Measurements from ENCODE around the gene SIAH1.

The SIAH1 gene

GRCh38 chr16:48385253-48386150 lies at the start of gene SIAH1:
SIAH1 (minus strand) TSS chr16:48385413; CDS start chr16:48362428, 22,985 bp downstream.
- H3K27me3 ChIP-seq (ENCODE audit: control insufficient read depth, insufficient read depth, low read length), result no peaks in the 10 kb centered on the region
- peak within 1 kb of the TSS; percentile 83 for H3K4me3 ChIP-seq (ENCODE audit: low read depth, low read length)
- no peaks in the 10 kb centered on the region for H3K9me3 ChIP-seq (ENCODE audit: control insufficient read depth, insufficient read depth, low read length)
- no peaks in the 10 kb centered on the region for H3K4me1 ChIP-seq (ENCODE audit: control insufficient read depth, insufficient read depth, low read length)
- H3K36me3 ChIP-seq (ENCODE audit: control insufficient read depth, insufficient read depth, low read length), result no peaks in the 10 kb centered on the region
- H3K9ac ChIP-seq (ENCODE audit: low read depth, low read length), result peak within 1 kb of the TSS; percentile 87

GRCh38 chr16:48434653-48435317 lies 49.6 kb upstream of the SIAH1 start:
- Histone ChIP-seq H3K4me3 (ENCODE audit: low read depth, low read length) (no peak overlapping the region), H3K4me1 (ENCODE audit: control insufficient read depth, insufficient read depth, low read length) (peaks cover 12% of the 10 kb centered on the region), H3K36me3 (ENCODE audit: control insufficient read depth, insufficient read depth, low read length) (no peaks in the 10 kb centered on the region), H3K27me3 (ENCODE audit: control insufficient read depth, insufficient read depth, low read length) (no peaks in the 10 kb centered on the region), H3K9ac (ENCODE audit: low read depth, low read length) (no peak overlapping the region), H3K9me3 (ENCODE audit: control insufficient read depth, insufficient read depth, low read length) (no peaks in the 10 kb centered on the region)

DNA sequence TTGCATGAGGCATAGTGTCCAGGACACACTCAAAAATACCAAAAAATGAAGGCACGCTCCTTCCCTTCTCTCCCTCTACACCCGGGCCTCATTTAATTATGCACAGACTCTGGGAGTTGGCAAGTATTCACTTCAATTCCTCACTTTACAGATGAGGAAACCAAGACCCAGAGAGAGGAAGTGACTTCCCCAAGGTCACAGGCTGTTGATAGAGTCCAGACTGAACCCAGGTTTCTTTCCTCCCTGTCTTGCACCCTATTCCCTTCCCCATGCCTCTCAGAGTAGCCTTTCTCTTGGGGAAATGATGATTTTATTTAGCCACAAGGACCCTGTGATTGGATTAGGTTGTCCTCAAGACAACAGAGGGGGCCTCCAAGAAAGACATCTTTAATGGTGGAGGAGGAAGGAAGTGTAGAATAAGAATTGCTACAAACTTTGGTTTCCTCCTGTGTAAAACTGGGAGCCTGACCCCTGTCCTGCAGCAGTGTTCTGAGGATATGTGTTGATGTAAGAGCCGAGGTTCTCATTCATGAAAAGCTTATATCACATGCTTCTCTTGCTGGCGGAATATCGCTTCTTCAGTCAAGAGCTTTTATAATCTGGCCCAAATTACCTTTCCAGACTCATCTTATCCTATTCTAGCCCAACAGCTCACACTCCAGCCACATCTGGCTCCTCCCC lies 48.8 kb upstream of the SIAH1 start:
- H3K4me1 ChIP-seq (ENCODE audit: control insufficient read depth, insufficient read depth, low read length), result peaks cover 12% of the 10 kb centered on the region
- H3K4me3 ChIP-seq (ENCODE audit: low read depth, low read length), result no peak overlapping the region
- H3K9ac ChIP-seq (ENCODE audit: low read depth, low read length), result no peak overlapping the region
- no peaks in the 10 kb centered on the region for H3K36me3 ChIP-seq (ENCODE audit: control insufficient read depth, insufficient read depth, low read length)
- no peaks in the 10 kb centered on the region for H3K27me3 ChIP-seq (ENCODE audit: control insufficient read depth, insufficient read depth, low read length)
- H3K9me3 ChIP-seq (ENCODE audit: control insufficient read depth, insufficient read depth, low read length), result no peaks in the 10 kb centered on the region

- H3K27me3 ChIP-seq (ENCODE audit: control insufficient read depth, insufficient read depth, low read length), result no peaks in the 10 kb centered on the region
- no peak overlapping the region for H3K9ac ChIP-seq (ENCODE audit: low read depth, low read length)
- no peaks in the 10 kb centered on the region for H3K9me3 ChIP-seq (ENCODE audit: control insufficient read depth, insufficient read depth, low read length)
- peaks cover 12% of the 10 kb centered on the region for H3K4me1 ChIP-seq (ENCODE audit: control insufficient read depth, insufficient read depth, low read length)
- H3K4me3 ChIP-seq (ENCODE audit: low read depth, low read length), result no peak overlapping the region
- no peaks in the 10 kb centered on the region for H3K36me3 ChIP-seq (ENCODE audit: control insufficient read depth, insufficient read depth, low read length)
Observed at GRCh38 chr16:48433116-48433849, 48.1 kb upstream of the SIAH1 start.

DNA sequence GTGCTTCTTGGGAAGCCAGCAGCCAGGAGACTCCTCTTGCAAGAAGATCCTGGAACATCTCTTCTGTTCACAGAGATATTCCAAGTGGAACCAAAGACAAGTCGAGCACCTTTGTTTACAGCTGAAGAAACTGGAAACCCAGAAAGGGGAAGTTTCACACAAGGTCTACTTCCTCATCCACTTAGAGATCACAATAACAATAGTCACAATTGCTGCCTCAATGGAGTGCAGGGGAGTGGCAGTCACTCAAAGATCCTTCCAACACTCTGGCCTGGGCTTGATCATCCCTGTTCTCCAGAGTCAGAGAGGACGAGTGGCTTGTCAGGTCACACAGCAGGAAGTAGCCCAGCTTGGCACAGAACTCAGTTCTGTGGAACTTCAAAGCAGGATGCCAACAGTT lies 46.9 kb upstream of the SIAH1 start:
- no peaks in the 10 kb centered on the region for H3K27me3 ChIP-seq (ENCODE audit: control insufficient read depth, insufficient read depth, low read length)
- peaks cover 12% of the 10 kb centered on the region for H3K4me1 ChIP-seq (ENCODE audit: control insufficient read depth, insufficient read depth, low read length)
- H3K36me3 ChIP-seq (ENCODE audit: control insufficient read depth, insufficient read depth, low read length), result no peaks in the 10 kb centered on the region
- H3K9ac ChIP-seq (ENCODE audit: low read depth, low read length), result no peak overlapping the region
- no peaks in the 10 kb centered on the region for H3K9me3 ChIP-seq (ENCODE audit: control insufficient read depth, insufficient read depth, low read length)
- no peak overlapping the region for H3K4me3 ChIP-seq (ENCODE audit: low read depth, low read length)

- H3K27me3 ChIP-seq (ENCODE audit: control insufficient read depth, insufficient read depth, low read length), result no peaks in the 10 kb centered on the region
- H3K9ac ChIP-seq (ENCODE audit: low read depth, low read length), result no peak overlapping the region
- H3K4me3 ChIP-seq (ENCODE audit: low read depth, low read length), result no peak overlapping the region
- H3K4me1 ChIP-seq (ENCODE audit: control insufficient read depth, insufficient read depth, low read length), result peaks cover 12% of the 10 kb centered on the region
- H3K9me3 ChIP-seq (ENCODE audit: control insufficient read depth, insufficient read depth, low read length), result no peaks in the 10 kb centered on the region
- no peaks in the 10 kb centered on the region for H3K36me3 ChIP-seq (ENCODE audit: control insufficient read depth, insufficient read depth, low read length)
Observed at GRCh38 chr16:48430890-48431289, 45.7 kb upstream of the SIAH1 start.

DNA sequence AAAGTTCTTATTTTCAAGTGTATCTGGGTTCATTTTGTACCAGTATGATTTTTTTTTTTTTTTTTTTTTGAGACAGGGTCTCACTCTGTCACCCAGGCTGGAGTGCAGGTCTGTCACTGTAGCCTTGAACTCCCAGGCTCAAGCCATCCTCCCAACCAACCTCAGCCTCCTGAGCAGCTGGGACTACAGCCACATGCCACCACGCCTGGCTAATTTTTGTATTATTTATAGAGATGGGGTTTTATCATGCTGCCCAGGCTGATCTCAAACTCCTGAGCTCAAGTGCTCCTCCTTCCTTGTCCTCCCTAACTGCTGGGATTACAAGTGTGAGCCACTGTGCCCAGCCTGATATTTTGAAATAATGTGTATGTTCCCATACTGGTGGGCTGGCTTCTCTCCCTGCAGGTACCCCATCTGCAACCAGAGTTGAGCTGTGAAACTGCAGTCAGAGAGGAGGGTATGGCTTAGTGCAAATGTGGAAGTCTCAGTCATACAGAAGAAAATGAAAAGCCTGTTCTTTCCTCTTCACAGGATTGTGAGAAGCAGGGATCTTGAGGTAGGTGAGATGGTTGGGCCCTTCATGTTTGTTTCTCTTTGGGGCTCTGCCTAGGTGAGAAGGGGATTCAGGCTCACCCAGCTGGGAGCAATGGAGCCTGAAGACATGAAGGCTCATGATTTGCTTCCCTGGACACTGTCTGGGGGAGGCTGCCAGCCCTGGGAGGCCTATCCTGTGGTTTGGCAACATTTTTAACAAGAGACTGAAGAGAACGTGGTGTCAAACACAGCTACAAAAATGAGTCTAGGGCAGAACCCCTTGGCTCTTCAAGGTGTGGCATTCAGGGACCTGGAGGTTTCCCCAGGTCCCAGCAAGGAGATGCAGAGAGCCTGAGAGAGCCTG lies 41.3 kb upstream of the SIAH1 start:
- H3K4me3 ChIP-seq (ENCODE audit: low read depth, low read length), result no peak overlapping the region
- no peak overlapping the region for H3K9ac ChIP-seq (ENCODE audit: low read depth, low read length)
- no peaks in the 10 kb centered on the region for H3K36me3 ChIP-seq (ENCODE audit: control insufficient read depth, insufficient read depth, low read length)
- H3K27me3 ChIP-seq (ENCODE audit: control insufficient read depth, insufficient read depth, low read length), result no peaks in the 10 kb centered on the region
- peaks cover under 1% of the 10 kb centered on the region for H3K4me1 ChIP-seq (ENCODE audit: control insufficient read depth, insufficient read depth, low read length)
- H3K9me3 ChIP-seq (ENCODE audit: control insufficient read depth, insufficient read depth, low read length), result no peaks in the 10 kb centered on the region

DNA sequence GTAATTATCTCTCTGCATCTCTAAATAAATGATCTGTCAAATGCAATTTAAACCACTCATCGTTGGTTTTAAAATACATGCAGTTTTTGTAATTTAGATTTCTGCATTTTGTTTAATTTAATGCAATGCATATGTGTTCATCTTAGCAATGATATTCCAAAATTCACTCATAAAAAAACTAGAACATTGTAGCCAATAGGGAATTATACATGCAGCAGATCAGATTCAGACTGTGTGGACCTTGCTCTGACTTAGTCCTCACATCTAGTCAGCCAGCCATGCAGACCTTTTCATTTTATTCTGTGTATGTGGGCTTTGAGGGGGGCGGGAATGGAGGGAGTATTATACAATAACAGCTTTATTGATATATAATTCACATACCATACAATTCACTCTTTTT lies 37.3 kb upstream of the SIAH1 start:
- Histone ChIP-seq H3K9me3 (ENCODE audit: control insufficient read depth, insufficient read depth, low read length) (no peaks in the 10 kb centered on the region), H3K4me1 (ENCODE audit: control insufficient read depth, insufficient read depth, low read length) (no peaks in the 10 kb centered on the region), H3K9ac (ENCODE audit: low read depth, low read length) (no peak overlapping the region), H3K36me3 (ENCODE audit: control insufficient read depth, insufficient read depth, low read length) (no peaks in the 10 kb centered on the region), H3K4me3 (ENCODE audit: low read depth, low read length) (no peak overlapping the region), H3K27me3 (ENCODE audit: control insufficient read depth, insufficient read depth, low read length) (no peaks in the 10 kb centered on the region)

- H3K9me3 ChIP-seq (ENCODE audit: control insufficient read depth, insufficient read depth, low read length), result no peaks in the 10 kb centered on the region
Observed at GRCh38 chr16:48421741-48422140, 36.5 kb upstream of the SIAH1 start.

GRCh38 chr16:48420437-48420836 lies 35.2 kb upstream of the SIAH1 start:
- Histone ChIP-seq H3K9ac (ENCODE audit: low read depth, low read length) (no peak overlapping the region), H3K36me3 (ENCODE audit: control insufficient read depth, insufficient read depth, low read length) (no peaks in the 10 kb centered on the region), H3K27me3 (ENCODE audit: control insufficient read depth, insufficient read depth, low read length) (no peaks in the 10 kb centered on the region)

More at GRCh38 chr16:48421741-48422140, 36.5 kb upstream of the SIAH1 start:
- H3K27me3 ChIP-seq (ENCODE audit: control insufficient read depth, insufficient read depth, low read length), result no peaks in the 10 kb centered on the region
- no peaks in the 10 kb centered on the region for H3K4me1 ChIP-seq (ENCODE audit: control insufficient read depth, insufficient read depth, low read length)
- no peaks in the 10 kb centered on the region for H3K36me3 ChIP-seq (ENCODE audit: control insufficient read depth, insufficient read depth, low read length)
- no peak overlapping the region for H3K9ac ChIP-seq (ENCODE audit: low read depth, low read length)
- H3K4me3 ChIP-seq (ENCODE audit: low read depth, low read length), result no peak overlapping the region

More at GRCh38 chr16:48420437-48420836, 35.2 kb upstream of the SIAH1 start:
- Histone ChIP-seq H3K4me1 (ENCODE audit: control insufficient read depth, insufficient read depth, low read length) (no peaks in the 10 kb centered on the region), H3K9me3 (ENCODE audit: control insufficient read depth, insufficient read depth, low read length) (no peaks in the 10 kb centered on the region), H3K4me3 (ENCODE audit: low read depth, low read length) (no peak overlapping the region)
